ENCODE results near the gene NOS3.

- TF ChIP-seq CTCF (conservative IDR thresholded peaks at IDR 0.05) (no peak), EZH2 (IDR thresholded peaks at IDR 0.05; ENCODE audit: low read depth) (no peak)
Measured at GRCh38 chr7:150993511-150993910, 2.7 kb downstream of the NOS3 start.

Measured in PC-9 (cell line).